ENCODE measurements around the gene TEX264. TPM values are rescaled to one million over a fixed set of nuclear protein-coding genes. Genes with fewer than 3 reads are reported as not detected.

TEX264 gene
- total RNA-seq, 5 donors from 2014 or later (not counting 1 experiment from before 2014, with no cell fraction given) = 35.9 to 51.0 (median 47.0) TPM

DNA sequence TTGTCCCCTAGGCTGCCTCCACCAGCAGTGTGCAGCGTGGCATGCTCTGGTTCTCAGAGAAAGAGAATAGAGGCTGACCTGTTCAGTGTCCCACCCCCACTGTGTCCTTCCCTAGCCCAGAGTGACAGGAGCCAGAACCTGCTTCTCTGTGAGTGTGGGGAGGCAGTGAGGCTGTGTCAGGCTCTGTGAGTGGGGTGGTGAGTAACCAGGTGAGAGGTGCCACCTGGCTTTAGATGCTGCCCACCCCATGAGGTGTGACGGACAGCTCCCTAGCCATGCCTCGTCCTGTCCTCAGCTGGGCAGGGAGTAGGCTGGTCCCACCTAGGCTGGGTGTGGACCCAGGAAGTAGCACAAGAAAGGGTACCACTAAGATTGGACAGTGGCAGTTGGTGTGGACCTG, 6.3 kb downstream of the TEX264 start:
- ATAC-seq (replicated peaks in 1 of 4) = no peak
- H3K27ac Mint-ChIP-seq = peak overlapping the region; percentile 68 to 90
- Histone ChIP-seq H3K4me1 (ENCODE audit: control insufficient read depth in 1 of 2, extremely low read depth in 1 of 2, insufficient read depth in 2 of 2, low read length in 2 of 2) (peaks cover 42 to 97% of the 10 kb centered on the region in 2 experiments), H3K27ac (ENCODE audit: low read length) (no peak overlapping the region), H3K9me3 (no peaks in the 10 kb centered on the region), H3K36me3 (ENCODE audit: control insufficient read depth in 2 of 2, extremely low read depth in 1 of 2, insufficient read depth in 1 of 2, low read length in 1 of 2) (peaks cover 10 to 38% of the 10 kb centered on the region in 2 donors), H3K4me3 (ENCODE audit: control insufficient read depth in 1 of 2, extremely low read depth in 1 of 2, low read length in 1 of 2) (no peak overlapping the region), H3K27me3 (replicated peaks in 1 of 2; ENCODE audit: control insufficient read depth in 2 of 2, extremely low read depth in 1 of 2, insufficient read depth in 2 of 2, low read length in 1 of 2) (no peaks in the 10 kb centered on the region)
- WGBS (ENCODE audit: insufficient coverage) = 92% methylated on average over 3 of the region's 3 CpGs
- peak overlapping the region in 1 of 3 donors; percentile 37 for H3K4me3 Mint-ChIP-seq
- H3K36me3 Mint-ChIP-seq = peaks cover 20% of the 10 kb centered on the region
- peaks cover 94 to 97% (median 94%) of the 10 kb centered on the region in 3 donors for H3K4me1 Mint-ChIP-seq
- no peaks in the 10 kb centered on the region for H3K9me3 Mint-ChIP-seq
- DNase-seq = no peak
- ChIA-PET POLR2A (no interaction called here), CTCF (no interaction called here)
- no peaks in the 10 kb centered on the region for H3K27me3 Mint-ChIP-seq

- POLR2A ChIA-PET = interaction anchor here (0.5 to 0.6 kb wide), 2 partner anchors 14 to 183 kb away, joined by 3 to 9 read pairs; no protein-coding TSS in a partner anchor
- no peak overlapping the region for H3K27ac ChIP-seq (ENCODE audit: low read length)
- H3K4me3 ChIP-seq (ENCODE audit: control insufficient read depth in 1 of 2, extremely low read depth in 1 of 2, low read length in 1 of 2) = no peak overlapping the region
- no peak for DNase-seq
- CTCF ChIA-PET = no interaction called here
- peaks cover 10 to 38% of the 10 kb centered on the region in 2 donors for H3K36me3 ChIP-seq (ENCODE audit: control insufficient read depth in 2 of 2, extremely low read depth in 1 of 2, insufficient read depth in 1 of 2, low read length in 1 of 2)
- peaks cover 47 to 98% of the 10 kb centered on the region in 2 experiments for H3K4me1 ChIP-seq (ENCODE audit: control insufficient read depth in 1 of 2, extremely low read depth in 1 of 2, insufficient read depth in 2 of 2, low read length in 2 of 2)
- Mint-ChIP-seq H3K9me3 (no peaks in the 10 kb centered on the region), H3K4me3 (peak overlapping the region in 1 of 3 donors; percentile 37), H3K36me3 (peaks cover 20% of the 10 kb centered on the region), H3K27ac (peak overlapping the region; percentile 81 to 83), H3K4me1 (peaks cover 94 to 98% (median 95%) of the 10 kb centered on the region in 3 donors), H3K27me3 (no peaks in the 10 kb centered on the region)
- no CpG with 5 or more reads among the region's 1 CpG for WGBS (ENCODE audit: insufficient coverage)
- H3K9me3 ChIP-seq = no peaks in the 10 kb centered on the region
- H3K27me3 ChIP-seq (replicated peaks in 1 of 2; ENCODE audit: control insufficient read depth in 2 of 2, extremely low read depth in 1 of 2, insufficient read depth in 2 of 2, low read length in 1 of 2) = no peaks in the 10 kb centered on the region
- ATAC-seq (replicated peaks in 1 of 4) = no peak
These were observed 7.1 kb downstream of the TEX264 start for GRCh38 chr3:51678186-51678585.

GRCh38 chr3:51678641-51679040, 7.6 kb downstream of the TEX264 start:
- peak overlapping the region in 1 of 3 donors; percentile 37 for H3K4me3 Mint-ChIP-seq

DNA sequence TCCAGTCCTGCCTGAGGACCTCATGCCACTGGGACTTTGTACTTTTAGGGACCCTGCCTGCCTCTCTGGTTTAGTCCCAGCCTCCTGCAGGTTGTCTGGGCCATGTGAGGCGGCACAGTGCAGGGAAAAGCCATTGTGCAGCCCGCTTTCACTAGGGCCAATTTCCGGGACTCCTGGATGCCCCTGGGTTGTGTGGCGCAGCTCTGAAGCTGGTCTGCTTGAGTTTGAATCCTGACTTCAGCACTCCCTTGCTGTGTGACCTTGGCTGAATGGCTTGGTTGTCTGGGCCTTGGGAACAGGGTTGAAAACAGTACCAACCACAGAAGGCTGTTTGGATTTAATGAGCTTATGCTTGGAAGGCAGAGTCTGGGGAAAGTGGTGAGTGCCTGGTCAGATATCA, 8.3 kb downstream of the TEX264 start:
- ChIA-PET CTCF (interaction anchor here in 1 of 2 donors (1.3 to 3.9 kb wide), 2 partner anchors 9 to 178 kb away, joined by 7 to 89 read pairs; partner anchors contain the start of gene DCAF1), POLR2A (interaction anchor here in 1 of 2 donors (0.5 kb wide), 1 partner anchor 170 kb away, joined by 3 read pairs; no protein-coding TSS in a partner anchor)
- WGBS (ENCODE audit: insufficient coverage) = 98% methylated on average over 4 of the region's 4 CpGs
- Histone ChIP-seq H3K27ac (ENCODE audit: low read length) (no peak overlapping the region), H3K27me3 (replicated peaks in 1 of 2; ENCODE audit: control insufficient read depth in 2 of 2, extremely low read depth in 1 of 2, insufficient read depth in 2 of 2, low read length in 1 of 2) (no peaks in the 10 kb centered on the region), H3K9me3 (no peaks in the 10 kb centered on the region), H3K4me3 (ENCODE audit: control insufficient read depth in 1 of 2, extremely low read depth in 1 of 2, low read length in 1 of 2) (no peak overlapping the region), H3K36me3 (ENCODE audit: control insufficient read depth in 2 of 2, extremely low read depth in 1 of 2, insufficient read depth in 1 of 2, low read length in 1 of 2) (peaks cover 11 to 45% of the 10 kb centered on the region in 2 donors), H3K4me1 (ENCODE audit: control insufficient read depth in 1 of 2, extremely low read depth in 1 of 2, insufficient read depth in 2 of 2, low read length in 2 of 2) (peaks cover 46 to 98% of the 10 kb centered on the region in 2 experiments)
- H3K9me3 Mint-ChIP-seq = no peaks in the 10 kb centered on the region
- peaks cover 94 to 97% (median 95%) of the 10 kb centered on the region in 3 donors for H3K4me1 Mint-ChIP-seq
- H3K4me3 Mint-ChIP-seq = no peak overlapping the region
- no peak for ATAC-seq (replicated peaks in 1 of 4)
- no peak for DNase-seq
- peaks cover 20% of the 10 kb centered on the region for H3K36me3 Mint-ChIP-seq
- no peaks in the 10 kb centered on the region for H3K27me3 Mint-ChIP-seq
- peak overlapping the region; percentile 83 to 87 for H3K27ac Mint-ChIP-seq

More at GRCh38 chr3:51678641-51679040, 7.6 kb downstream of the TEX264 start:
- H3K27ac Mint-ChIP-seq = peak overlapping the region; percentile 81 to 83
- peaks cover 20% of the 10 kb centered on the region for H3K36me3 Mint-ChIP-seq
- POLR2A ChIA-PET = interaction anchor here in 1 of 2 donors (0.6 kb wide), 1 partner anchor 183 kb away, joined by 3 read pairs; no protein-coding TSS in a partner anchor
- 80% methylated on average over 1 of the region's 2 CpGs for WGBS (ENCODE audit: insufficient coverage)
- H3K36me3 ChIP-seq (ENCODE audit: control insufficient read depth in 2 of 2, extremely low read depth in 1 of 2, insufficient read depth in 1 of 2, low read length in 1 of 2) = peaks cover 10 to 41% of the 10 kb centered on the region in 2 donors
- DNase-seq = no peak
- H3K27me3 ChIP-seq (replicated peaks in 1 of 2; ENCODE audit: control insufficient read depth in 2 of 2, extremely low read depth in 1 of 2, insufficient read depth in 2 of 2, low read length in 1 of 2) = no peaks in the 10 kb centered on the region
- H3K27ac ChIP-seq (ENCODE audit: low read length) = no peak overlapping the region
- no peaks in the 10 kb centered on the region for H3K27me3 Mint-ChIP-seq
- no peaks in the 10 kb centered on the region for H3K9me3 Mint-ChIP-seq
- peaks cover 94 to 97% (median 95%) of the 10 kb centered on the region in 3 donors for H3K4me1 Mint-ChIP-seq
- H3K4me1 ChIP-seq (ENCODE audit: control insufficient read depth in 1 of 2, extremely low read depth in 1 of 2, insufficient read depth in 2 of 2, low read length in 2 of 2) = peaks cover 47 to 98% of the 10 kb centered on the region in 2 experiments
- no peak for ATAC-seq (replicated peaks in 1 of 4)
- H3K4me3 ChIP-seq (ENCODE audit: control insufficient read depth in 1 of 2, extremely low read depth in 1 of 2, low read length in 1 of 2) = no peak overlapping the region
- CTCF ChIA-PET = no interaction called here
- no peaks in the 10 kb centered on the region for H3K9me3 ChIP-seq

- H3K27ac ChIP-seq (ENCODE audit: low read length) = no peak overlapping the region
- 81% methylated on average over 4 of the region's 7 CpGs for WGBS (ENCODE audit: insufficient coverage)
- peaks cover 94 to 97% (median 95%) of the 10 kb centered on the region in 3 donors for H3K4me1 Mint-ChIP-seq
- peaks cover 49 to 98% of the 10 kb centered on the region in 2 experiments for H3K4me1 ChIP-seq (ENCODE audit: control insufficient read depth in 1 of 2, extremely low read depth in 1 of 2, insufficient read depth in 2 of 2, low read length in 2 of 2)
- peaks cover 21% of the 10 kb centered on the region for H3K36me3 Mint-ChIP-seq
- peaks cover 12 to 45% of the 10 kb centered on the region in 2 donors for H3K36me3 ChIP-seq (ENCODE audit: control insufficient read depth in 2 of 2, extremely low read depth in 1 of 2, insufficient read depth in 1 of 2, low read length in 1 of 2)
- POLR2A ChIA-PET = interaction anchor here in 1 of 2 donors (0.5 kb wide), 1 partner anchor 171 kb away, joined by 3 read pairs; no protein-coding TSS in a partner anchor
- ATAC-seq (replicated peaks in 1 of 4) = no peak
- no peak overlapping the region for H3K4me3 Mint-ChIP-seq
- H3K9me3 ChIP-seq = no peaks in the 10 kb centered on the region
- DNase-seq = no peak
- H3K27me3 ChIP-seq (replicated peaks in 1 of 2; ENCODE audit: control insufficient read depth in 2 of 2, extremely low read depth in 1 of 2, insufficient read depth in 2 of 2, low read length in 1 of 2) = no peaks in the 10 kb centered on the region
- H3K27me3 Mint-ChIP-seq = no peaks in the 10 kb centered on the region
- no peaks in the 10 kb centered on the region for H3K9me3 Mint-ChIP-seq
- no peak overlapping the region for H3K4me3 ChIP-seq (ENCODE audit: control insufficient read depth in 1 of 2, extremely low read depth in 1 of 2, low read length in 1 of 2)
- CTCF ChIA-PET = interaction anchor here in 1 of 2 donors (1.3 to 3.9 kb wide), 2 partner anchors 10 to 178 kb away, joined by 7 to 89 read pairs; partner anchors contain the start of gene DCAF1
- peak overlapping the region; percentile 83 to 88 for H3K27ac Mint-ChIP-seq
These were observed 8.7 kb downstream of the TEX264 start for GRCh38 chr3:51679777-51680176.

- Mint-ChIP-seq H3K27ac (peak overlapping the region; percentile 83 to 88), H3K27me3 (no peaks in the 10 kb centered on the region), H3K36me3 (peaks cover 21% of the 10 kb centered on the region), H3K4me1 (peaks cover 94 to 97% (median 95%) of the 10 kb centered on the region in 3 donors), H3K4me3 (peak overlapping the region in 1 of 3 donors; percentile 46), H3K9me3 (no peaks in the 10 kb centered on the region)
- Histone ChIP-seq H3K4me1 (ENCODE audit: control insufficient read depth in 1 of 2, extremely low read depth in 1 of 2, insufficient read depth in 2 of 2, low read length in 2 of 2) (peaks cover 53 to 98% of the 10 kb centered on the region in 2 experiments), H3K27ac (ENCODE audit: low read length) (peak overlapping the region; percentile 58), H3K36me3 (ENCODE audit: control insufficient read depth in 2 of 2, extremely low read depth in 1 of 2, insufficient read depth in 1 of 2, low read length in 1 of 2) (peaks cover 8 to 45% of the 10 kb centered on the region in 2 donors), H3K4me3 (ENCODE audit: control insufficient read depth in 1 of 2, extremely low read depth in 1 of 2, low read length in 1 of 2) (no peak overlapping the region), H3K27me3 (replicated peaks in 1 of 2; ENCODE audit: control insufficient read depth in 2 of 2, extremely low read depth in 1 of 2, insufficient read depth in 2 of 2, low read length in 1 of 2) (no peaks in the 10 kb centered on the region), H3K9me3 (no peaks in the 10 kb centered on the region)
- no peak for ATAC-seq (replicated peaks in 1 of 4)
- ChIA-PET CTCF (interaction anchor here in 1 of 2 donors (1.3 to 3.9 kb wide), 4 partner anchors 8 to 179 kb away, joined by 7 to 89 read pairs (median 32); partner anchors contain the start of genes DCAF1 and TEX264), POLR2A (no interaction called here)
- DNase-seq = no peak
- WGBS (ENCODE audit: insufficient coverage) = 90% methylated on average over 5 of the region's 6 CpGs
These were observed 9.1 kb downstream of the TEX264 start for GRCh38 chr3:51680196-51680595.

All from T-cell (primary cell).